ENCODE measurements around the gene GTF2F2. TPM values are rescaled to one million over a fixed set of nuclear protein-coding genes. Genes with fewer than 3 reads are reported as not detected.

Gene GTF2F2
- polyA plus RNA-seq, 1 experiment = 44.3 TPM

GRCh38 chr13:45194081-45194939 is 74.0 kb downstream of the GTF2F2 start:
- CTCF ChIA-PET = interaction anchor here (1.0 to 2.9 kb wide), 4 partner anchors 9 to 87 kb away, joined by 3 to 15 read pairs (median 4); no protein-coding TSS in a partner anchor
- H3K4me3 ChIP-seq (ENCODE audit: low read depth, low read length) = no peak overlapping the region
- peak; percentile 44 for TF ChIP-seq CTCF (IDR thresholded peaks at IDR 0.05; ENCODE audit: low read depth, low read length)

GRCh38 chr13:45195421-45195820 is 75.1 kb downstream of the GTF2F2 start:
- CTCF ChIA-PET = interaction anchor here (0.7 kb wide), 1 partner anchor 83 kb away, joined by 3 read pairs; no protein-coding TSS in a partner anchor
- DNase-seq (ENCODE audit: low read depth, low spot score) = no peak
- POLR2A ChIA-PET = no interaction called here
- Histone ChIP-seq H3K9me3 (ENCODE audit: control insufficient read depth, insufficient read depth, low read length) (no peaks in the 10 kb centered on the region), H3K4me3 (ENCODE audit: low read depth, low read length) (no peak overlapping the region), H3K27ac (ENCODE audit: low read depth, low read length) (no peak overlapping the region), H3K27me3 (ENCODE audit: control insufficient read depth, insufficient read depth, low read length) (no peaks in the 10 kb centered on the region)
- TF ChIP-seq CTCF (IDR thresholded peaks at IDR 0.05; ENCODE audit: low read depth, low read length) = no peak

More at GRCh38 chr13:45194081-45194939, 74.0 kb downstream of the GTF2F2 start:
- no peak for DNase-seq (ENCODE audit: low read depth, low spot score)
- POLR2A ChIA-PET = interaction anchor here (0.5 kb wide), 1 partner anchor 34 kb away, joined by 7 read pairs; no protein-coding TSS in a partner anchor
- H3K27ac ChIP-seq (ENCODE audit: low read depth, low read length) = no peak overlapping the region
- H3K9me3 ChIP-seq (ENCODE audit: control insufficient read depth, insufficient read depth, low read length) = no peaks in the 10 kb centered on the region
- H3K27me3 ChIP-seq (ENCODE audit: control insufficient read depth, insufficient read depth, low read length) = no peaks in the 10 kb centered on the region

- H3K9me3 ChIP-seq (ENCODE audit: control insufficient read depth, insufficient read depth, low read length) = no peaks in the 10 kb centered on the region
- POLR2A ChIA-PET = no interaction called here
- H3K4me3 ChIP-seq (ENCODE audit: low read depth, low read length) = no peak overlapping the region
- no peak for DNase-seq (ENCODE audit: low read depth, low spot score)
- no peak for TF ChIP-seq CTCF (IDR thresholded peaks at IDR 0.05; ENCODE audit: low read depth, low read length)
- CTCF ChIA-PET = interaction anchor here (0.7 kb wide), 1 partner anchor 83 kb away, joined by 3 read pairs; no protein-coding TSS in a partner anchor
- H3K27ac ChIP-seq (ENCODE audit: low read depth, low read length) = no peak overlapping the region
- H3K27me3 ChIP-seq (ENCODE audit: control insufficient read depth, insufficient read depth, low read length) = no peaks in the 10 kb centered on the region
These were observed 75.8 kb downstream of the GTF2F2 start for GRCh38 chr13:45196096-45196495.

GRCh38 chr13:45196622-45197021 is 76.3 kb downstream of the GTF2F2 start:
- Histone ChIP-seq H3K9me3 (ENCODE audit: control insufficient read depth, insufficient read depth, low read length) (no peaks in the 10 kb centered on the region), H3K27ac (ENCODE audit: low read depth, low read length) (no peak overlapping the region), H3K27me3 (ENCODE audit: control insufficient read depth, insufficient read depth, low read length) (no peaks in the 10 kb centered on the region), H3K4me3 (ENCODE audit: low read depth, low read length) (no peak overlapping the region)
- no peak for TF ChIP-seq CTCF (IDR thresholded peaks at IDR 0.05; ENCODE audit: low read depth, low read length)
- CTCF ChIA-PET = no interaction called here
- POLR2A ChIA-PET = no interaction called here
- DNase-seq (ENCODE audit: low read depth, low spot score) = no peak

- Histone ChIP-seq H3K27ac (ENCODE audit: low read depth, low read length) (no peak overlapping the region), H3K4me3 (ENCODE audit: low read depth, low read length) (no peak overlapping the region), H3K9me3 (ENCODE audit: control insufficient read depth, insufficient read depth, low read length) (no peaks in the 10 kb centered on the region), H3K27me3 (ENCODE audit: control insufficient read depth, insufficient read depth, low read length) (no peaks in the 10 kb centered on the region)
- TF ChIP-seq CTCF (IDR thresholded peaks at IDR 0.05; ENCODE audit: low read depth, low read length) = no peak
- no peak for DNase-seq (ENCODE audit: low read depth, low spot score)
- ChIA-PET CTCF (interaction anchor here (0.7 to 1.0 kb wide), 2 partner anchors 19 to 151 kb away, joined by 3 to 7 read pairs; no protein-coding TSS in a partner anchor), POLR2A (no interaction called here)
These were observed 77.7 kb downstream of the GTF2F2 start for GRCh38 chr13:45198041-45198440.
